Pulmonary artery endothelial cell (primary cell): Measurements from ENCODE around the gene RAB31. TPM values are rescaled to one million over a fixed set of nuclear protein-coding genes. Genes with fewer than 3 reads are reported as not detected.
"Not testable (repeated sequence)": the region's sequence is repeated elsewhere in the genome, so short reads cannot be mapped to it uniquely, and the experiment has no call there.

Experiments used
- DNase-seq: peaks from one replicate; pipeline ENCODE4 v3.0.0-alpha.2; 2011; ENCODE audit warnings: low read depth, low spot score
- total RNA-seq: library from RNA; depleted of rRNA; stranded (reverse); fragments of >200 nt; gene quantifications from 2 replicates; pipeline ENCODE4 v1.2.3, GENCODE V29; 2014

RAB31 gene
- total RNA-seq, 1 donor from 2014 or later: 32.7 TPM

GRCh38 chr18:9884532-9885140 is 176.5 kb downstream of the RAB31 start:
- no peak for DNase-seq

- no peak for DNase-seq
Measured at GRCh38 chr18:9885170-9886004, 177.3 kb downstream of the RAB31 start, which contains the start of gene TXNDC2. Gene TXNDC2, plus strand, starts transcription at chr18:9885973. Its CDS starts 708 bp downstream, at chr18:9886681.

- no peak for DNase-seq
Measured at GRCh38 chr18:9886005-9886348, 177.9 kb downstream of the RAB31 start.

- DNase-seq: no peak
Measured at GRCh38 chr18:9887992-9888391, 179.9 kb downstream of the RAB31 start.

- no peak for DNase-seq
Measured at GRCh38 chr18:9890196-9890595, 182.1 kb downstream of the RAB31 start.

- no peak for DNase-seq
Measured at GRCh38 chr18:9890957-9891356, 182.9 kb downstream of the RAB31 start.

DNA sequence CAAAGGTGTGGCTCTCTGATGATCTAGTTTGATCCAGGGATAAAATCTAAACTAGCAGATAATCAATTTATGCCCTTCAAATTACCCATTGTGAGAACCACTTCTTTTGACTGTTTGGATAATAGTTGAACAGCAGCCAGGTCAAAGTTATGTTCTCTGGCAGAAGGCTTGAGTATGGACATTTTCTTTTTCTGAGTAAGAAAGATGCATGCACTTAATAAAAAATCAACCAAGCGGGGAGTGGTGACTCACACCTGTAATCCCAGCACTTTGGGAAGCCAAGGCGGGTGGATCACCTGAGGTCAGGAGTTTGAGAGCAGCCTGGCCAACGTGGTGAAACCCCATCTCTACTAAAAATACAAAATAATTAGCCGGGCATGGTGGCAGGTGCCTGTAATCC is 183.4 kb downstream of the RAB31 start:
- DNase-seq: not testable (repeated sequence)

DNA sequence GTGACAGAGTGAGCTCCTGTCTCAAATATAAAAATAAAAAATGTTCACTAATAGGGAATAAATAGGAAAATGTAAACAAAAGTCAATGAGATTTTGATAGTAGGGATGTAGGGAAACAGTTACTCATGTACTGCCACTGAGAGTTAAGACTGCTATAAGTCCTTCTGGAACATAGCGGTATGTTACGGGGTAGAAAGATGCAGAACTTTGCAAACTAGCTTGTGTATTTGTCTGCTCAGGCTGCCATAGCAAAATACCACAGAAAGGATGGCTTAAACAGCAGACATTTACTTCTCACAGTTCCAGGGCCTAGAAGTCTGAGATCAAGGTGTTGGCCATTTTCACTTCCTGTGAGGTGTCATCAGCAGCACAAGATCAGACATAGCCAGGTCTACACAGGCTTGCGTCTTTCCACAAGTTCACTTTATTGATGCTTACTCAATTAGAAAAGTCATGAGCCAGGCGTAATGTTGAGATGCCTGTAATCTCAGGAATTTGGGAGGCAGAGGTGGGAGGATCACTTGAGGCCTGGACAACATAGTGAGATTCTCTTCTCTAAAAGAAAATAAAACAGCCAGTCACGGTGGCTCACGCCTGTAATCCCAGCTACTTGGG is 186.5 kb downstream of the RAB31 start:
- no peak for DNase-seq

DNA sequence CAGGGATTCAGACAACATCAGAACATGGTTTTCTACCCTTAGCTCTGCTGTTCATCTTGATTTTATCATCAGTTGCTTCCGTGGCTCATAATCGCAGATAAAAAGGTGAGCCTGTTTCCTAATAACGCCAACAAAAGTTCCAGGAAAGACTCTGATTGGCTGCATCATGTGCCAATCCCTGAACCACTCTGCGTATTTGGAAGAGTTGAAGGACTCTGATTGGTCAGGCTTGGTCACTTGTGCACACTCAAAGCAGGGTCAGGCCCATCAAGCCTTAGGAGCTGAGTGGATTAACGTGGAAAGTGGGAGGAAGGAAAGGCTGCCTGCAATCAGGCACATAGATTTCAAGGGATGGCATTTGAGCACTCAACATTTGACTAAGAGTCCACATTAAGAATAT is 189.0 kb downstream of the RAB31 start:
- DNase-seq: no peak

DNA sequence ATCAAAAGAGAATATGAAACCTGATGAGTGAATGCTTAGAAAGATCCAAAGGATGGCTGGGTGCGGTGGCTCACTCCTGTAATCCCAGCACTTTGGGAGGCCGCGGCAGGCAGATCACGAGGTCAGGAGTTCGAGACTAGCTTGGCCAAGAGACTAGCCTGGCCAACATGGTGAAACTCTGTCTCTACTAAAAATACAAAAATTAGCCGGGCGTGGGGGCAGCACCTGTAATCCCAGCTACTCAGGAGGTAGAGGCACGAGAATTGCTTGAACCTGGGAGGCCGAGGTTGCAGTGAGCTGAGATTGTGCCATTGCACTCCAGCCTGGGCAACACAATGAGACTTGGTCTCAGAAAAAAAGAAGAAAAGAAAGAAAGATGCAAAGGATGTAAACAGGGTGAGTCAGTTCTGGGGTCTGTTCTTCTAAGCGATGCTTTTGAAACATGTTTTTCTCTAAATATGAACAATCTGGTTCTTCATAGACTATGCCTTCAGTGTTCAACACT is 189.7 kb downstream of the RAB31 start:
- DNase-seq: not testable (repeated sequence)

DNA sequence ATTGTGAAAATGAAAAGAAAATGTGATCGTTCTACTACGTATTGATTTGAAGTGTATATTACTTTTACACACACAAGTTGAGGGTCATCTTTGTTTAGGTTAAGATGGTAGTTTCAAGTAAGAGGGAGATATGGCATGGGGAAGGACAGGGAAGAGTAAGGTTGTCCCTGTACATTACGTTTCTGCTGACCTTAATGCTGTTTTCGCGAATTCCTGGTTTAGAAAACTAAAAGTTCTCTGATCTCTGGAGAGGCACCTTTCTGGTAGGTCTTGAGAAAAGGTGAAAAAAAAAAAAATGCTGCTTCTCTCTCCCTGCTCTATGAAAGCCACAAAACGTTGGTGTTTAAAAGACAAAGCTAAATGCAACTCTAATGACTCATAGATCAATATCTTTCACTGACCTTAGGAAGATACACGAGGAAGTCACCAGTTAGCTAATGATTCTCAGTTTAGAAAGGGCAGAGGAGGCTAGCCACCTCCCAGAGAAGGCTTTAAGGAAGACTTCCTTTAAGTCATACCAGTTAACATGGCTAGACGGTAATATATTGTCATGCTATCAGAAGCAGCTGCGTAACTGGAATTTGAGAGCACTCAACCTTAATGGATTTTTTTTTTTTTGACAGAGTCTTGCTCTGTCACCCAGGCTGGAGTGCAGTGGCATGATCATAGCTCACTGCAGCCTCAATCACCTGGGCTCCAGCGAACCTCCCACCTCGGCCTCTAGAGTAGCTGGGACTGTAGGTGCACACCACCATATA is 190.9 kb downstream of the RAB31 start:
- DNase-seq: no peak

- DNase-seq: not testable (repeated sequence)
Measured at GRCh38 chr18:9899550-9899930, 191.4 kb downstream of the RAB31 start.

- DNase-seq: no peak
Measured at GRCh38 chr18:9900699-9901098, 192.6 kb downstream of the RAB31 start.

- no peak for DNase-seq
Measured at GRCh38 chr18:9901377-9901776, 193.3 kb downstream of the RAB31 start.

DNA sequence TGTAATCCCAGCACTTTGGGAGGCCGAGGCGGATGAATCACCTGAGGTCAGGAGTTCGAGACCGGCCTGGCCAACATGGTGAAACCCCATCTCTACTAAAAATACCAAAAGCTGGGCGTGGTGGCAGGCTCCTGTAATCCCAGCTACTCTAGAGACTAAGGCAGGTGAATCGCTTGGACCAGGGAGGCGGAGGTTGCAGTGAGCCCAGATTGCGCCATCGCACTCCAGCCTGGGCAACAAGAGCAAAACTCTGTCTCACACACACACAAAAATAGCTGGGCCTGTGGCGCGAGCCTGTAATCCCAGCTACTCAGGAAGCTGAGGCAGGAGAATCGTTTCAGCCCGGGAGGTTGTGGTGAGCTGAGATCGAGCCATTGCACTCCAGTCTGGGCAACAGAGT is 194.2 kb downstream of the RAB31 start:
- not testable (repeated sequence) for DNase-seq

GRCh38 chr18:9902832-9903231 is 194.7 kb downstream of the RAB31 start:
- no peak for DNase-seq

- DNase-seq: no peak
Measured at GRCh38 chr18:9905401-9905922, 197.4 kb downstream of the RAB31 start.

GRCh38 chr18:9906481-9906880 is 198.4 kb downstream of the RAB31 start:
- DNase-seq: no peak

GRCh38 chr18:9907867-9908266 is 199.8 kb downstream of the RAB31 start:
- DNase-seq: no peak

DNA sequence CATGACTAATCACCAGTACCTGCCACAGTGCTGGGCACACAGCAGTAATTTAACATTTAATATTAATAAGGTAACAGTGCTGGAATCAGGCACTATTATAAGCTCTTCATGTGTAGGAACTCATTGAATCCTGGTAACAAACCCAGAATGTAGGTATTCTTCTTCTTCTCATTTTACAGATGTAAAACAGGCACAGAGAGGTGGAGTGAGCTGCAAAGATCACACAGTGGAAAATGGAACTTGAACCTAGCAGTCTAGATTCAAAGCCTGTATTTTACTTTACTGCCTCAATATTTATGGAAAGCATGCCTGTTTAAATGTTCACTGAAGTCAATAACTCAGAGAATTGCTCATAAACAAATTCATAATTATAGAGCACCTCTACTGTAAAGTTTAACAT is 202.0 kb downstream of the RAB31 start:
- DNase-seq: no peak

- no peak for DNase-seq
Measured at GRCh38 chr18:9910661-9911060, 202.6 kb downstream of the RAB31 start.
